ENCODE results near the gene FRMD4A.

GRCh38 chr10:13701157-13701919 is 629.4 kb downstream of the FRMD4A start:
- TF ChIP-seq CTCF (IDR thresholded peaks at IDR 0.05) (no peak), ZFX (IDR thresholded peaks at IDR 0.05; ENCODE audit: borderline replicate concordance) (no peak)
